T follicular helper cell (primary cell): ENCODE data around the gene CCDC138.

ENCODE experiments used
- DNase-seq: peaks from one replicate; pipeline ENCODE4 v3.0.0-alpha.2; 2020; ENCODE audit warnings: low read depth

CCDC138 gene

GRCh38 chr2:108896741-108897140 is 110.2 kb downstream of the CCDC138 start:
- DNase-seq: no peak

GRCh38 chr2:108898315-108899082 is 111.9 kb downstream of the CCDC138 start:
- no peak for DNase-seq

GRCh38 chr2:108904680-108905079 is 118.1 kb downstream of the CCDC138 start:
- no peak for DNase-seq

- no peak for DNase-seq
These were observed 118.6 kb downstream of the CCDC138 start for GRCh38 chr2:108905176-108905575.

GRCh38 chr2:108905906-108906305 is 119.3 kb downstream of the CCDC138 start:
- DNase-seq: no peak

GRCh38 chr2:108906403-108907077 is 120.0 kb downstream of the CCDC138 start:
- DNase-seq: no peak

- no peak for DNase-seq
These were observed 121.5 kb downstream of the CCDC138 start for GRCh38 chr2:108907822-108908712.

- no peak for DNase-seq
These were observed 122.1 kb downstream of the CCDC138 start for GRCh38 chr2:108908713-108909070.

GRCh38 chr2:108909275-108909823 is 122.8 kb downstream of the CCDC138 start:
- DNase-seq: no peak

- DNase-seq: no peak
These were observed 123.5 kb downstream of the CCDC138 start for GRCh38 chr2:108910011-108910431.

GRCh38 chr2:108910541-108911396 is 124.2 kb downstream of the CCDC138 start:
- DNase-seq: no peak

- DNase-seq: no peak
These were observed 124.8 kb downstream of the CCDC138 start for GRCh38 chr2:108911401-108911800.

GRCh38 chr2:108911807-108912628 is 125.4 kb downstream of the CCDC138 start:
- no peak for DNase-seq

GRCh38 chr2:108912629-108912902 is 126.0 kb downstream of the CCDC138 start:
- no peak for DNase-seq

GRCh38 chr2:108916122-108916795 is 129.7 kb downstream of the CCDC138 start:
- DNase-seq: no peak

- DNase-seq: no peak
These were observed 130.3 kb downstream of the CCDC138 start for GRCh38 chr2:108916796-108917421.

GRCh38 chr2:108917526-108917925 is 131.0 kb downstream of the CCDC138 start:
- no peak for DNase-seq

- DNase-seq: no peak
These were observed 131.7 kb downstream of the CCDC138 start for GRCh38 chr2:108918156-108918874.

GRCh38 chr2:108918941-108919341 is 132.4 kb downstream of the CCDC138 start:
- DNase-seq: no peak
